Measurements from ENCODE around the gene FLT1. TPM values are rescaled to one million over a fixed set of nuclear protein-coding genes. Genes with fewer than 3 reads are reported as not detected.

FLT1 gene
- polyA plus RNA-seq, 2 of the 4 experiments (the other 2 are of a cell fraction) = not detected

GRCh38 chr13:28353679-28354078, 141.2 kb downstream of the FLT1 start:
- TF ChIP-seq POLR2A (IDR thresholded peaks at IDR 0.05; ENCODE audit: low read length) (no peak), ZC3H11A (IDR thresholded peaks at IDR 0.05) (no peak), PHF8 (IDR thresholded peaks at IDR 0.05; ENCODE audit: borderline replicate concordance, low read depth) (no peak), HOXB13 (CRISPR knock-in tag; IDR thresholded peaks at IDR 0.05; ENCODE audit: low read depth) (no peak), MAZ (IDR thresholded peaks at IDR 0.05; ENCODE audit: borderline replicate concordance, low read depth, low read length) (no peak), MAFK (IDR thresholded peaks at IDR 0.05; ENCODE audit: partially characterized antibody) (no peak)
- no peak for DNase-seq (ENCODE audit: low read depth in 1 of 2, low spot score in 1 of 2)
- no peak for ATAC-seq
- no peak for FAIRE-seq
- WGBS (ENCODE audit: missing lambda C conversion rate) = 56% methylated on average over 4 of the region's 4 CpGs
- Histone ChIP-seq H3K4me3 (no peak overlapping the region), H3K4me2 (no peak overlapping the region), H3K27ac (no peak overlapping the region), H3K4me1 (no peaks in the 10 kb centered on the region), H3K9me3 (no peaks in the 10 kb centered on the region)
- CTCF ChIA-PET = interaction anchor here (0.6 kb wide), 1 partner anchor 977 kb away, joined by 3 read pairs; no protein-coding TSS in a partner anchor
- POLR2A ChIA-PET = no interaction called here

GRCh38 chr13:28349907-28350654, 144.8 kb downstream of the FLT1 start:
- FAIRE-seq = no peak
- TF ChIP-seq KDM1A (IDR thresholded peaks at IDR 0.05; ENCODE audit: low read depth) = no peak
- TF ChIP-seq HOXA7 (CRISPR knock-in tag; IDR thresholded peaks at IDR 0.05) = no peak
- no peak for TF ChIP-seq RFX5 (IDR thresholded peaks at IDR 0.05)
- no peak for TF ChIP-seq NR3C1 (IDR thresholded peaks at IDR 0.05)
- no peak for TF ChIP-seq EHMT2 (IDR thresholded peaks at IDR 0.05; ENCODE audit: low read depth)
- TF ChIP-seq HMGXB4 (CRISPR knock-in tag; IDR thresholded peaks at IDR 0.05; ENCODE audit: borderline replicate concordance) = no peak
- no peak for TF ChIP-seq HEYL (CRISPR knock-in tag; IDR thresholded peaks at IDR 0.05)
- TF ChIP-seq GATA3 (IDR thresholded peaks at IDR 0.05; ENCODE audit: borderline replicate concordance) = no peak
- no peak for TF ChIP-seq TFCP2L1 (CRISPR knock-in tag; IDR thresholded peaks at IDR 0.05)
- DNase-seq (ENCODE audit: low read depth in 1 of 2, low spot score in 1 of 2) = no peak
- Histone ChIP-seq H3K4me3 (no peak overlapping the region), H3K9me3 (no peaks in the 10 kb centered on the region), H3K27ac (no peak overlapping the region), H3K4me1 (no peaks in the 10 kb centered on the region), H3K4me2 (no peak overlapping the region)
- ATAC-seq = no peak
- 58% methylated on average over 5 of the region's 8 CpGs for WGBS (ENCODE audit: missing lambda C conversion rate)
- CTCF ChIA-PET = no interaction called here
- POLR2A ChIA-PET = no interaction called here

- TF ChIP-seq ELK1 (IDR thresholded peaks at IDR 0.05; ENCODE audit: low read depth, low read length) = no peak
- no peak for TF ChIP-seq HOXB13 (CRISPR knock-in tag; IDR thresholded peaks at IDR 0.05; ENCODE audit: low read depth)
- no peak for TF ChIP-seq RARB (CRISPR knock-in tag; IDR thresholded peaks at IDR 0.05)
- TF ChIP-seq POLR2AphosphoS2 (conservative IDR thresholded peaks at IDR 0.05; ENCODE audit: low read length) = no peak
- 56% methylated on average over 5 of the region's 6 CpGs for WGBS (ENCODE audit: missing lambda C conversion rate)
Measured at GRCh38 chr13:28349371-28349770, 145.6 kb downstream of the FLT1 start.

More at GRCh38 chr13:28349371-28349770, 145.6 kb downstream of the FLT1 start:
- H3K9me3 ChIP-seq = no peaks in the 10 kb centered on the region
- ChIA-PET POLR2A (no interaction called here), CTCF (no interaction called here)
- DNase-seq (ENCODE audit: low read depth in 1 of 2, low spot score in 1 of 2) (no peak), ATAC-seq (no peak), FAIRE-seq (no peak)
- H3K4me2 ChIP-seq = no peak overlapping the region
- H3K4me1 ChIP-seq = no peaks in the 10 kb centered on the region
- no peak overlapping the region for H3K4me3 ChIP-seq
- no peak overlapping the region for H3K27ac ChIP-seq

Data from A549 (cell line).